ENCODE results near the gene ACAD9.

Gene ACAD9

DNA sequence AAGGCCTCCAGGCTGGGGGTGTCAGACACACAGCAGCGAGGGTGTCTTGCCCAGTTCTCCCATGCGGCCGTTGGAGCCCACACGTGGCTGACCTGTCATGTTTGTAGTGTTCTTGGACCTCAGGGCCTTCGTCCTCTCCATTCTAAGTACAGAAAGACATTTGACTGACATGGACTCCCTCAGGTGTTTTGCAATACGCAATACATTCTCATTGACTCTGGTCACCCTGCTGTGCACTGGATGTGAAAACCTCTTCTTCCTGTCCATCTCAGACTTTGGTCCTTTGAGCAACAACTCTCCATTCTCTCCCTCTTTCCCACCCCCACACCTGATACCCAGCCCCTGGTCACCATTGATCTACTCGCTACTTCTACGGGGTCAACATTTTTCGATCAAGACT lies 28.9 kb upstream of the ACAD9 start:
- TF ChIP-seq LEF1 (IDR thresholded peaks at IDR 0.05; ENCODE audit: borderline replicate concordance), result no peak
- TF ChIP-seq, protein P1, sequence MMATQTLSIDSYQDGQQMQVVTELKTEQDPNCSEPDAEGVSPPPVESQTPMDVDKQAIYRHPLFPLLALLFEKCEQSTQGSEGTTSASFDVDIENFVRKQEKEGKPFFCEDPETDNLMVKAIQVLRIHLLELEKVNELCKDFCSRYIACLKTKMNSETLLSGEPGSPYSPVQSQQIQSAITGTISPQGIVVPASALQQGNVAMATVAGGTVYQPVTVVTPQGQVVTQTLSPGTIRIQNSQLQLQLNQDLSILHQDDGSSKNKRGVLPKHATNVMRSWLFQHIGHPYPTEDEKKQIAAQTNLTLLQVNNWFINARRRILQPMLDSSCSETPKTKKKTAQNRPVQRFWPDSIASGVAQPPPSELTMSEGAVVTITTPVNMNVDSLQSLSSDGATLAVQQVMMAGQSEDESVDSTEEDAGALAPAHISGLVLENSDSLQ (IDR thresholded peaks at IDR 0.05), result no peak
- no peak for TF ChIP-seq BHLHE40 (IDR thresholded peaks at IDR 0.05; ENCODE audit: borderline replicate concordance)
- TF ChIP-seq CTBP1 (IDR thresholded peaks at IDR 0.05; ENCODE audit: borderline replicate concordance), result no peak
- TF ChIP-seq SUZ12 (IDR thresholded peaks at IDR 0.05), result no peak
- no peak for TF ChIP-seq FOXK2 (IDR thresholded peaks at IDR 0.05)
- TF ChIP-seq FOXM1 (IDR thresholded peaks at IDR 0.05; ENCODE audit: borderline replicate concordance), result no peak
- TF ChIP-seq ZNF384 (IDR thresholded peaks at IDR 0.05), result no peak
- TF ChIP-seq FOXA1 (IDR thresholded peaks at IDR 0.05), result no peak
- TF ChIP-seq NFRKB (IDR thresholded peaks at IDR 0.05), result no peak
- no peak for TF ChIP-seq ARNT (IDR thresholded peaks at IDR 0.05)
- TF ChIP-seq TARDBP (IDR thresholded peaks at IDR 0.05), result no peak
- no peak for TF ChIP-seq L3MBTL2 (conservative IDR thresholded peaks at IDR 0.05)
- no peak for DNase-seq (ENCODE audit: extremely low spot score)
- ChIA-PET CTCF (no interaction called here), POLR2A (no interaction called here)

DNA sequence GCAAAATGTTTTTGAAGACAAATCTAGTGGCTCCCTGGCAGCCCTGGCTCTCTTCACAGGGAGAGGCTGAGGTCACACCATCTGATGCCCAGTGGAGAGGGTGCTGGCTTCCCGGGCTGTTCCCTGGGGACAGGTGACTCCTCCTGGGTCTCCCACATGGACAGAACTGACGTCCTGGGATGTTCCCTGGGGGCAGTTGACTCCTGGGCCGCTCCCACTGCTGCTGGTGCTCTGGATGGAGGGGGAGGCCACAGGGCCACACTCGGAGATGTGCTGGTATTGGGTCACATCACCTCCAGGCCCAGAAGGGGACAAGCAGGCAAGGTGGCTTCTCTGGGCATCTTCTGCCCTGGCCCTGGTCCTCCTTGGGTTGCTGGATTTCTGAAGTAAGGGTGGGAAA lies 27.8 kb upstream of the ACAD9 start:
- POLR2A ChIA-PET, result no interaction called here
- TF ChIP-seq ZNF384 (IDR thresholded peaks at IDR 0.05) (no peak), ELF4 (IDR thresholded peaks at IDR 0.05) (no peak), TARDBP (IDR thresholded peaks at IDR 0.05) (no peak), NFRKB (IDR thresholded peaks at IDR 0.05) (no peak), FOXA1 (IDR thresholded peaks at IDR 0.05) (no peak), SP1 (IDR thresholded peaks at IDR 0.05) (no peak), HDGF (IDR thresholded peaks at IDR 0.05; ENCODE audit: borderline replicate concordance) (no peak), LEF1 (IDR thresholded peaks at IDR 0.05; ENCODE audit: borderline replicate concordance) (no peak), SUZ12 (IDR thresholded peaks at IDR 0.05) (no peak), ARNT (IDR thresholded peaks at IDR 0.05) (no peak)
- CTCF ChIA-PET, result no interaction called here
- no peak for DNase-seq (ENCODE audit: extremely low spot score)

DNA sequence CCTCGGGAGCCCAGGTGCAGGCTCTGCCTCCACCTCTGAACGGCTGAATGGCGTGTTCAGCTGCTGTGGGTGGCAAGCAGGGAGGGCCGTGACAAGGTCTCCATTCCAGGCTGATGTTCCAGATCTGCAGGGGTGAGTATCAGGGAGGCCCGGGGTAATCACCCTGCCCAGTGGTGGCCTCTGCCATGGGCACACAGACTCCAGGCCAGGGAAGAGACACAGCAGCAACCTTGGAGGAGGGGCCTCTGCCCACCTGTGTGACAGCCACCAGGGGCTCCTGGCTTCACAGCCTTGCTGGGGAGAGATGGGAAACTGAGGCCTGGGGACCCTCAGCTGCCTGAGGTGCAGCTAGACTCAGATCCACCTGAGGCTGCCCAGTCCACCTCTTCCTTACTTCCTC lies 25.6 kb upstream of the ACAD9 start:
- ChIA-PET POLR2A (no interaction called here), CTCF (interaction anchor here (0.6 kb wide), 1 partner anchor 113 kb away, joined by 4 read pairs; no protein-coding TSS in a partner anchor)
- TF ChIP-seq FOXM1 (IDR thresholded peaks at IDR 0.05; ENCODE audit: borderline replicate concordance) (no peak), NFRKB (IDR thresholded peaks at IDR 0.05) (no peak), L3MBTL2 (conservative IDR thresholded peaks at IDR 0.05) (no peak), ZNF384 (IDR thresholded peaks at IDR 0.05) (no peak), TARDBP (IDR thresholded peaks at IDR 0.05) (no peak), SP1 (IDR thresholded peaks at IDR 0.05) (no peak), HDGF (IDR thresholded peaks at IDR 0.05; ENCODE audit: borderline replicate concordance) (no peak), BHLHE40 (IDR thresholded peaks at IDR 0.05; ENCODE audit: borderline replicate concordance) (no peak), ARNT (IDR thresholded peaks at IDR 0.05) (no peak), SUZ12 (IDR thresholded peaks at IDR 0.05) (no peak), FOXK2 (IDR thresholded peaks at IDR 0.05) (no peak), CTBP1 (IDR thresholded peaks at IDR 0.05; ENCODE audit: borderline replicate concordance) (no peak), LEF1 (IDR thresholded peaks at IDR 0.05; ENCODE audit: borderline replicate concordance) (no peak), FOXA1 (IDR thresholded peaks at IDR 0.05) (no peak), ELF4 (IDR thresholded peaks at IDR 0.05) (no peak)
- TF ChIP-seq, protein P1 (IDR thresholded peaks at IDR 0.05), result no peak
- DNase-seq (ENCODE audit: extremely low spot score), result no peak

DNA sequence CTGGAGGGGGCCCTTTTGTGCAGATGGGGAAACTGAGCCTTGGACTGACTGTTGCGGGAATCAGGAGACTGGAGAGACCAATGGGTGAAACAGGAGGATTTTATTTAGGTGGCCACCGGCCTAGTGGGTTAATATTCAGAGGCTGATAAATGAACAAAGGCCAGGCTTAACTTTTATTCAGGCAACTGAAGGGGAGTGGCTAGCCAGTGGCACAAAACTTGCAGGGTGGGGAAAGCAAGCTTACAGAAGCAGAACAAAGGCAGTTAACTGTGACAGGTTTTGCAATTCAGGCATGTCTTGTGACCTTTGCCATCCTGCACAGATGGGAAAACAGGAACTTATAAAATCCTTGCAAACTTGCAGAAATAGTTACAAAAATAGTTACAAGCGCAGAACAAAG lies 24.9 kb upstream of the ACAD9 start:
- POLR2A ChIA-PET, result no interaction called here
- no peak for TF ChIP-seq HDGF (IDR thresholded peaks at IDR 0.05; ENCODE audit: borderline replicate concordance)
- TF ChIP-seq, protein P1 (IDR thresholded peaks at IDR 0.05), result no peak
- no peak for TF ChIP-seq SP1 (IDR thresholded peaks at IDR 0.05)
- no peak for TF ChIP-seq CTBP1 (IDR thresholded peaks at IDR 0.05; ENCODE audit: borderline replicate concordance)
- no peak for TF ChIP-seq ARNT (IDR thresholded peaks at IDR 0.05)
- no peak for TF ChIP-seq ELF4 (IDR thresholded peaks at IDR 0.05)
- CTCF ChIA-PET, result interaction anchor here (0.6 kb wide), 1 partner anchor 113 kb away, joined by 4 read pairs; no protein-coding TSS in a partner anchor
- no peak for DNase-seq (ENCODE audit: extremely low spot score)

DNA sequence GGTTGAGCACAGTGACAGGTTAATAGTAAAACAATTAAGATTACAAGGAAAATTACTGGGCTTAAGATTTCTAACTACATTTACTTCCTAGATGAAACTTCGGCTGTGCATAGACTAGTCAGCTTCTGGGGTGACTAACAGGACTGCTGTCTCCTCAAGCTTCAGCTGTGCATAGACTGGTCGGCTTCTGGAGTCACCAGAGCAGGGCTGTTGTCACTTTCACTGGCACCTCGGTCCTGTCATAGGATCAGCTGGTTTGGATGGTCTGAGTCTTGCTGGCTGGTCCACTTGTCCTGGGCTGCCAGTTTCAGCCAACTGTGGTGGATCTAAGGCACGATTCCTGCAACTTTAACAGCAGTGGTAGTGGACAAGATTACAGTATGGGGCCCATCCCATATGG lies 23.9 kb upstream of the ACAD9 start:
- POLR2A ChIA-PET, result no interaction called here
- CTCF ChIA-PET, result no interaction called here
- DNase-seq (ENCODE audit: extremely low spot score), result no peak
- TF ChIP-seq ZNF384 (IDR thresholded peaks at IDR 0.05), result no peak
- no peak for TF ChIP-seq ELF4 (IDR thresholded peaks at IDR 0.05)
- no peak for TF ChIP-seq CTBP1 (IDR thresholded peaks at IDR 0.05; ENCODE audit: borderline replicate concordance)
- TF ChIP-seq SP1 (IDR thresholded peaks at IDR 0.05), result no peak
- TF ChIP-seq HDGF (IDR thresholded peaks at IDR 0.05; ENCODE audit: borderline replicate concordance), result no peak
- TF ChIP-seq, protein P1 (IDR thresholded peaks at IDR 0.05), result no peak
- no peak for TF ChIP-seq L3MBTL2 (conservative IDR thresholded peaks at IDR 0.05)
- no peak for TF ChIP-seq FOXA1 (IDR thresholded peaks at IDR 0.05)
- no peak for TF ChIP-seq BHLHE40 (IDR thresholded peaks at IDR 0.05; ENCODE audit: borderline replicate concordance)

DNA sequence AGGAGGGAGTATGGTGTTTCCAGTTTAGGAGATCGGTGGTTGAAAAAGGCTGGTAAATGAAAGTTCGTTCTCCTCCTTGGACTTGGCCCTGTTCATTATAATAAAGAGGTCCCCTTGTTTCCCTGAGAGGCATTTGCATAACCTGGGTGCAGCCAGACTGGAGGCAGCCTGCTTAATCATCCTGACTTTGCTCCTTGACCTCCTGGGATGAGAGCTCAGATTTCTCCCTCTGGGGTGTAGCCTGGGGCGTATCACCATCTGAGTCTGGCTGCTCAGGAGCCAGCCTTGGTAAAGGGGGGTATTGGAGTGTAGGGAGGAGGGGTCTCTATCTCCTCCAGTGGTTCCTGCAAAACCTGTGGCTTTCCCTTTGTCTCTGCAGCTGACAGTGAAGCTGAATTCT lies 21.3 kb upstream of the ACAD9 start:
- no peak for TF ChIP-seq NFRKB (IDR thresholded peaks at IDR 0.05)
- no peak for TF ChIP-seq FOXA1 (IDR thresholded peaks at IDR 0.05)
- TF ChIP-seq SP1 (IDR thresholded peaks at IDR 0.05), result no peak
- TF ChIP-seq, protein P1 (IDR thresholded peaks at IDR 0.05), result no peak
- no peak for TF ChIP-seq HDGF (IDR thresholded peaks at IDR 0.05; ENCODE audit: borderline replicate concordance)
- no peak for TF ChIP-seq BHLHE40 (IDR thresholded peaks at IDR 0.05; ENCODE audit: borderline replicate concordance)
- no peak for TF ChIP-seq ZNF384 (IDR thresholded peaks at IDR 0.05)
- TF ChIP-seq ARNT (IDR thresholded peaks at IDR 0.05), result no peak
- no peak for TF ChIP-seq FOXM1 (IDR thresholded peaks at IDR 0.05; ENCODE audit: borderline replicate concordance)
- no peak for TF ChIP-seq TARDBP (IDR thresholded peaks at IDR 0.05)
- TF ChIP-seq ELF4 (IDR thresholded peaks at IDR 0.05), result no peak
- no peak for TF ChIP-seq CTBP1 (IDR thresholded peaks at IDR 0.05; ENCODE audit: borderline replicate concordance)
- TF ChIP-seq FOXK2 (IDR thresholded peaks at IDR 0.05), result no peak
- TF ChIP-seq LEF1 (IDR thresholded peaks at IDR 0.05; ENCODE audit: borderline replicate concordance), result no peak
- no peak for TF ChIP-seq SUZ12 (IDR thresholded peaks at IDR 0.05)
- ChIA-PET CTCF (no interaction called here), POLR2A (no interaction called here)
- DNase-seq (ENCODE audit: extremely low spot score), result no peak
